ENCODE measurements around the gene GMPR. TPM values are rescaled to one million over a fixed set of nuclear protein-coding genes. Genes with fewer than 3 reads are reported as not detected.

Gene GMPR
- total and polyA plus RNA-seq, 10 of the 15 experiments (the other 5 are each of a cell fraction or from before 2014, with no cell fraction given): 0.15 to 1.8 (median 0.49) TPM; not detected in 1

- no peak overlapping the region for H3K9ac ChIP-seq (ENCODE audit: control insufficient read depth, insufficient read depth, low read length)
- in situ Hi-C loops (cut with MboI): no loop called here
- no peak overlapping the region for H3K4me3 ChIP-seq
- ATAC-seq (peak; percentile 97), FAIRE-seq (peak; percentile 77), DNase-seq (ENCODE audit: low read depth, low spot score) (peak; percentile 95)
- 3% methylated on average over 4 of the region's 4 CpGs for WGBS (ENCODE audit: insufficient coverage, insufficient replicate concordance, low lambda C conversion rate, missing lambda C conversion rate)
- no peaks in the 10 kb centered on the region for H3K79me2 ChIP-seq (ENCODE audit: control insufficient read depth, insufficient read depth, low read length)
- ChIA-PET CTCF (interaction anchor here (0.5 to 11.7 kb wide), 70 partner anchors 8 to 1988 kb away, joined by 3 to 130 read pairs (median 4); partner anchors contain the start of gene MYLIP), RAD21 (ENCODE audit: unreplicated experiment) (interaction anchor here (0.5 to 4.0 kb wide), 49 partner anchors 9 to 1995 kb away, joined by 3 to 63 read pairs (median 4); partner anchors contain the start of genes DTNBP1 and MYLIP), POLR2A (interaction anchor here (0.6 to 1.6 kb wide), 9 partner anchors 25 to 523 kb away, joined by 3 to 5 read pairs (median 4); partner anchors contain the start of gene MYLIP), SMC1A (ENCODE audit: uncharacterized antibody, unreplicated experiment) (interaction anchor here (0.5 to 4.3 kb wide), 62 partner anchors 9 to 1988 kb away, joined by 3 to 46 read pairs (median 4); partner anchors contain the start of gene DTNBP1)
- H3K27me3 ChIP-seq (replicated peaks in 1 of 2; ENCODE audit: control insufficient read depth in 2 of 2, insufficient read depth in 2 of 2, low read length in 1 of 2): peaks cover 0 to 3% of the 10 kb centered on the region in 2 experiments; a peak in 1 of 4 replicates
- no peaks in the 10 kb centered on the region for H4K20me1 ChIP-seq (ENCODE audit: control insufficient read depth, insufficient read depth)
- H3K4me2 ChIP-seq (ENCODE audit: control insufficient read depth, insufficient read depth): peak overlapping the region; percentile 33
- H3K27ac ChIP-seq (ENCODE audit: control insufficient read depth, insufficient read depth): peak overlapping the region; percentile 40; the same call in 1 of the 2 replicates
- peaks cover 16% of the 10 kb centered on the region for H3K4me1 ChIP-seq (ENCODE audit: control insufficient read depth, insufficient read depth, low read length)
- H2AFZ ChIP-seq (ENCODE audit: control insufficient read depth, low read depth, low read length): peak overlapping the region; percentile 71
- H3K36me3 ChIP-seq (ENCODE audit: control insufficient read depth in 2 of 2, insufficient read depth in 2 of 2, low read length in 1 of 2): no peaks in the 10 kb centered on the region
- no TSS peak for BruUV-seq (replicated peaks)
- no peaks in the 10 kb centered on the region for H3K9me3 ChIP-seq (replicated peaks; ENCODE audit: control insufficient read depth, insufficient read depth, low read length)
- intact Hi-C loops (cut with micrococcal nuclease; ENCODE audit: unreplicated experiment): loop anchor here (1.0 to 5.0 kb wide), 5 partner anchors 23 to 678 kb away; no protein-coding TSS in a partner anchor
- TF ChIP-seq NRF1 (conservative IDR thresholded peaks at IDR 0.05; ENCODE audit: low read depth, low read length) (no peak), SREBF1 (IDR thresholded peaks at IDR 0.05; ENCODE audit: low read length) (peak; percentile 57; the same call in 1 of the 2 replicates), BMI1 (IDR thresholded peaks at IDR 0.05; ENCODE audit: borderline replicate concordance) (no peak), NFYA (IDR thresholded peaks at IDR 0.05; ENCODE audit: borderline replicate concordance, low read depth, low read length) (no peak), NBN (IDR thresholded peaks at IDR 0.05) (peak; percentile 82), POLR2AphosphoS5 (IDR thresholded peaks at IDR 0.05; ENCODE audit: low read length) (no peak), POU2F2 (IDR thresholded peaks at IDR 0.05; ENCODE audit: borderline replicate concordance, low read depth, low read length) (peak; percentile 85; the same call in 1 of the 3 replicates), HDGF (IDR thresholded peaks at IDR 0.05) (peak; percentile 30; the same call in 1 of the 2 replicates), RAD21 (IDR thresholded peaks at IDR 0.05; ENCODE audit: insufficient read depth, low read depth, low read length) (no peak), NFXL1 (IDR thresholded peaks at IDR 0.05; ENCODE audit: borderline replicate concordance) (no peak), MYB (IDR thresholded peaks at IDR 0.05; ENCODE audit: borderline replicate concordance, low read depth, low read length) (no peak), CEBPB (IDR thresholded peaks at IDR 0.05; ENCODE audit: borderline replicate concordance in 1 of 2, low read depth in 2 of 2, low read length in 2 of 2) (no peak; a peak in 1 of 4 replicates), USF1 (IDR thresholded peaks at IDR 0.05; ENCODE audit: borderline replicate concordance, extremely low read length, insufficient read depth, low read depth, low read length) (no peak), PAX5 (IDR thresholded peaks at IDR 0.05; ENCODE audit: borderline replicate concordance, low read depth, low read length) (peak; percentile 84), SIN3A (IDR thresholded peaks at IDR 0.05; ENCODE audit: low read depth, low read length) (peak; percentile 66; the same call in 1 of the 2 replicates), BACH1 (IDR thresholded peaks at IDR 0.05; ENCODE audit: borderline replicate concordance) (peak; percentile 31; the same call in 1 of the 2 replicates), SKIL (IDR thresholded peaks at IDR 0.05; ENCODE audit: low read depth, poor library complexity, severe bottlenecking) (peak; percentile 98), KAT2A (conservative IDR thresholded peaks at IDR 0.05; ENCODE audit: control insufficient read depth, low read depth, low read length) (no peak)
- TF ChIP-seq, protein P1, sequence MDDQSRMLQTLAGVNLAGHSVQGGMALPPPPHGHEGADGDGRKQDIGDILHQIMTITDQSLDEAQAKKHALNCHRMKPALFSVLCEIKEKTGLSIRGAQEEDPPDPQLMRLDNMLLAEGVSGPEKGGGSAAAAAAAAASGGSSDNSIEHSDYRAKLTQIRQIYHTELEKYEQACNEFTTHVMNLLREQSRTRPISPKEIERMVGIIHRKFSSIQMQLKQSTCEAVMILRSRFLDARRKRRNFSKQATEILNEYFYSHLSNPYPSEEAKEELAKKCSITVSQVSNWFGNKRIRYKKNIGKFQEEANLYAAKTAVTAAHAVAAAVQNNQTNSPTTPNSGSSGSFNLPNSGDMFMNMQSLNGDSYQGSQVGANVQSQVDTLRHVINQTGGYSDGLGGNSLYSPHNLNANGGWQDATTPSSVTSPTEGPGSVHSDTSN (IDR thresholded peaks at IDR 0.05; ENCODE audit: insufficient replicate concordance, low read depth, low read length): peak; percentile 39
Observed at GRCh38 chr6:16205377-16206144, 32.8 kb upstream of the GMPR start.
